Breast epithelium (tissue), 4 donors: Measurements from ENCODE around the gene SLC6A18. TPM values are rescaled to one million over a fixed set of nuclear protein-coding genes. Genes with fewer than 3 reads are reported as not detected.

Source experiments
- DNase-seq, 2 donors: peaks; one replicate each; pipeline ENCODE4 v3.0.0-alpha.2; 2019; ENCODE audit warnings: low spot score in 2 of 2
- H3K27ac ChIP-seq, 2 donors: fragments of 200-600 bp; sonication (generic) in 1 of 2; one replicate each; pipeline ENCODE4 v1.5.1; 2016 to 2019; ENCODE audit warnings: mild to moderate bottlenecking in 1 of 2
- H3K27me3 ChIP-seq, 2 donors: fragments of 200-600 bp; sonication (generic) in 1 of 2; one replicate each; pipeline versions ENCODE4 v1.5.1 to v1.6.0; 2017 to 2019; ENCODE audit warnings: control low read depth in 1 of 2, mild to moderate bottlenecking in 1 of 2
- H3K36me3 ChIP-seq: fragments of 200-600 bp; one replicate; pipeline ENCODE4 v1.5.1; 2019
- H3K4me1 ChIP-seq, 2 donors: fragments of 200-600 bp; sonication (generic); one replicate each; pipeline ENCODE4 v1.5.1; 2016 to 2019; ENCODE audit warnings: control low read depth in 1 of 2
- H3K4me3 ChIP-seq, 3 donors: fragments of 200-600 bp; sonication (generic); 1 replicate in 2 of 3; 2 replicates in 1 of 3; pipeline ENCODE4 v1.5.1; 2016 to 2019; ENCODE audit warnings: mild to moderate bottlenecking in 3 of 3, moderate library complexity in 2 of 3
- H3K9me3 ChIP-seq, 2 donors: fragments of 200-600 bp; sonication (generic) in 1 of 2; one replicate each; pipeline ENCODE4 v1.5.1; 2016 to 2019; ENCODE audit warnings: control low read depth in 1 of 2
- CTCF ChIP-seq, 3 donors: fragments of 450-650 bp; IDR thresholded peaks; one replicate each; pipeline ENCODE4 v1.5.1; 2016 to 2017; ENCODE audit warnings: antibody characterized with exemption in 3 of 3, mild to moderate bottlenecking in 3 of 3, moderate library complexity in 3 of 3
- POLR2A ChIP-seq: fragments of 450-650 bp; IDR thresholded peaks from one replicate; pipeline ENCODE4 v1.6.1; 2016; ENCODE audit warnings: antibody characterized with exemption, mild to moderate bottlenecking, moderate library complexity
- POLR2AphosphoS5 ChIP-seq, 3 donors: sonication (generic); formaldehyde crosslinking; IDR thresholded peaks; one replicate each; pipeline ENCODE4 v1.6.1; 2017; ENCODE audit warnings: antibody characterized with exemption in 3 of 3
- intact Hi-C: fragments of 100-400 bp; cut with DNase I; formaldehyde crosslinking; loops from one replicate; pipeline ENCODE4 v1.15.1; 2023; ENCODE audit warnings: low total_unique reads
- total RNA-seq, 3 donors: library from RNA; depleted of rRNA; stranded (reverse); fragments of >200 nt; gene quantifications; one replicate each; pipeline ENCODE4 v1.1.0, GENCODE V29; 2016

Gene SLC6A18
- total RNA-seq, 3 donors from 2014 or later = not detected

GRCh38 chr5:1215320-1216096, 9.7 kb upstream of the SLC6A18 start:
- no peak for TF ChIP-seq POLR2A
- no peak for TF ChIP-seq POLR2AphosphoS5 (IDR thresholded peaks at IDR 0.05)
- TF ChIP-seq CTCF (IDR thresholded peaks at IDR 0.05) = no peak
- no peaks in the 10 kb centered on the region for H3K4me1 ChIP-seq
- no peaks in the 10 kb centered on the region for H3K36me3 ChIP-seq
- H3K9me3 ChIP-seq = peaks cover 0 to 10% of the 10 kb centered on the region in 2 donors
- intact Hi-C loops = no loop called here
- no peak for DNase-seq
- no peak overlapping the region for H3K4me3 ChIP-seq
- peaks cover 0 to 59% of the 10 kb centered on the region in 2 donors for H3K27me3 ChIP-seq
- no peak overlapping the region for H3K27ac ChIP-seq

- H3K36me3 ChIP-seq = no peaks in the 10 kb centered on the region
- no peak overlapping the region for H3K27ac ChIP-seq
- H3K27me3 ChIP-seq = peaks cover 0 to 54% of the 10 kb centered on the region in 2 donors
- intact Hi-C loops = no loop called here
- peaks cover 0 to 10% of the 10 kb centered on the region in 2 donors for H3K9me3 ChIP-seq
- no peaks in the 10 kb centered on the region for H3K4me1 ChIP-seq
- no peak for TF ChIP-seq CTCF (IDR thresholded peaks at IDR 0.05)
- no peak for TF ChIP-seq POLR2A
- no peak for TF ChIP-seq POLR2AphosphoS5 (IDR thresholded peaks at IDR 0.05)
- H3K4me3 ChIP-seq = no peak overlapping the region
- DNase-seq = no peak
Measured at GRCh38 chr5:1216211-1216917, 8.8 kb upstream of the SLC6A18 start.

GRCh38 chr5:1216918-1217295, 8.3 kb upstream of the SLC6A18 start:
- no peak for TF ChIP-seq POLR2A
- TF ChIP-seq CTCF (IDR thresholded peaks at IDR 0.05) = no peak
- no peak for TF ChIP-seq POLR2AphosphoS5 (IDR thresholded peaks at IDR 0.05)
- no peak for DNase-seq
- no peak overlapping the region for H3K27ac ChIP-seq
- peaks cover 0 to 50% of the 10 kb centered on the region in 2 donors for H3K27me3 ChIP-seq
- intact Hi-C loops = no loop called here
- no peaks in the 10 kb centered on the region for H3K36me3 ChIP-seq
- peaks cover 0 to 10% of the 10 kb centered on the region in 2 donors for H3K9me3 ChIP-seq
- H3K4me3 ChIP-seq = no peak overlapping the region
- no peaks in the 10 kb centered on the region for H3K4me1 ChIP-seq

- Histone ChIP-seq H3K4me1 (no peaks in the 10 kb centered on the region), H3K27me3 (peaks cover 0 to 47% of the 10 kb centered on the region in 2 donors), H3K9me3 (peaks cover 0 to 10% of the 10 kb centered on the region in 2 donors), H3K36me3 (no peaks in the 10 kb centered on the region), H3K27ac (no peak overlapping the region), H3K4me3 (no peak overlapping the region)
- no peak for DNase-seq
- TF ChIP-seq POLR2A (no peak), CTCF (IDR thresholded peaks at IDR 0.05) (no peak), POLR2AphosphoS5 (IDR thresholded peaks at IDR 0.05) (no peak)
- intact Hi-C loops = no loop called here
Measured at GRCh38 chr5:1217596-1218206, 7.5 kb upstream of the SLC6A18 start.
